Osteocyte (in vitro differentiated cells): ENCODE results near the gene LRP1B. TPM values are rescaled to one million over a fixed set of nuclear protein-coding genes. Genes with fewer than 3 reads are reported as not detected.
A peak's percentile ranks its signal among the peaks of the same experiment; 100 is the strongest.

Experiments
- DNase-seq: peaks from one replicate; pipeline ENCODE4 v3.0.0; 2021; ENCODE audit warnings: mixed read lengths; ENCODE audit not compliant: unreplicated experiment; ENCODE audit errors: extremely low spot score
- H3K27ac Mint-ChIP-seq: one replicate; pipeline ENCODE4 v1.8.0; 2021; ENCODE audit warnings: mild to moderate bottlenecking, mixed read lengths; ENCODE audit not compliant: unreplicated experiment
- H3K27me3 Mint-ChIP-seq: one replicate; pipeline ENCODE4 v1.8.0; 2021; ENCODE audit warnings: mixed read lengths; ENCODE audit not compliant: unreplicated experiment
- H3K36me3 Mint-ChIP-seq: one replicate; pipeline ENCODE4 v1.8.0; 2021; ENCODE audit warnings: mixed read lengths; ENCODE audit not compliant: unreplicated experiment
- H3K4me1 Mint-ChIP-seq: one replicate; pipeline ENCODE4 v1.8.0; 2021; ENCODE audit warnings: mixed read lengths; ENCODE audit not compliant: unreplicated experiment
- H3K4me3 Mint-ChIP-seq: one replicate; pipeline ENCODE4 v1.8.0; 2021; ENCODE audit warnings: mild to moderate bottlenecking, moderate library complexity, mixed read lengths; ENCODE audit not compliant: unreplicated experiment
- H3K9me3 Mint-ChIP-seq: one replicate; pipeline ENCODE4 v1.8.0; 2021; ENCODE audit warnings: mixed read lengths; ENCODE audit not compliant: unreplicated experiment
- CTCF ChIP-seq: fragments of 200-600 bp; sonication (generic); IDR thresholded peaks from 2 replicates; pipeline ENCODE4 v1.5.0; 2021; ENCODE audit warnings: antibody characterized with exemption, mild to moderate bottlenecking, moderate library complexity
- total RNA-seq: library from RNA; stranded (reverse); gene quantifications from 2 replicates; pipeline ENCODE4 v1.2.1, GENCODE V29; 2021

Gene LRP1B
- total RNA-seq, 1 donor from 2014 or later, result 3.6 TPM

GRCh38 chr2:142134911-142135310 is 4.1 kb upstream of the LRP1B start:
- Mint-ChIP-seq H3K27me3 (no peaks in the 10 kb centered on the region), H3K36me3 (no peaks in the 10 kb centered on the region), H3K4me3 (no peak overlapping the region), H3K9me3 (no peaks in the 10 kb centered on the region), H3K27ac (no peak overlapping the region), H3K4me1 (peaks cover 21% of the 10 kb centered on the region)
- TF ChIP-seq CTCF, result no peak
- DNase-seq, result no peak

- peaks cover 2% of the 10 kb centered on the region for H3K36me3 Mint-ChIP-seq
- no peak for TF ChIP-seq CTCF
- peak; percentile 87 for DNase-seq
- peak overlapping the region; percentile 93 for H3K4me3 Mint-ChIP-seq
- peaks cover 23% of the 10 kb centered on the region for H3K4me1 Mint-ChIP-seq
- no peaks in the 10 kb centered on the region for H3K9me3 Mint-ChIP-seq
- H3K27me3 Mint-ChIP-seq, result peaks cover 11% of the 10 kb centered on the region
- H3K27ac Mint-ChIP-seq, result peak overlapping the region; percentile 93
Observed at GRCh38 chr2:142130111-142131009, 456 bp downstream of the LRP1B start.

GRCh38 chr2:142128105-142128504 is 2.7 kb downstream of the LRP1B start:
- Mint-ChIP-seq H3K9me3 (no peaks in the 10 kb centered on the region), H3K27me3 (peaks cover 11% of the 10 kb centered on the region), H3K27ac (no peak overlapping the region), H3K4me1 (peaks cover 23% of the 10 kb centered on the region), H3K4me3 (no peak overlapping the region), H3K36me3 (peaks cover 2% of the 10 kb centered on the region)
- TF ChIP-seq CTCF, result no peak
- DNase-seq, result no peak

GRCh38 chr2:142127248-142127647 is 3.6 kb downstream of the LRP1B start:
- Mint-ChIP-seq H3K4me3 (no peak overlapping the region), H3K27me3 (peaks cover 11% of the 10 kb centered on the region), H3K27ac (no peak overlapping the region), H3K9me3 (no peaks in the 10 kb centered on the region), H3K4me1 (peaks cover 23% of the 10 kb centered on the region), H3K36me3 (peaks cover 2% of the 10 kb centered on the region)
- no peak for DNase-seq
- no peak for TF ChIP-seq CTCF

GRCh38 chr2:142124706-142125105 is 6.1 kb downstream of the LRP1B start:
- H3K9me3 Mint-ChIP-seq, result no peaks in the 10 kb centered on the region
- no peak overlapping the region for H3K27ac Mint-ChIP-seq
- TF ChIP-seq CTCF, result no peak
- no peak overlapping the region for H3K4me3 Mint-ChIP-seq
- DNase-seq, result no peak
- peaks cover 11% of the 10 kb centered on the region for H3K27me3 Mint-ChIP-seq
- H3K4me1 Mint-ChIP-seq, result peaks cover 16% of the 10 kb centered on the region
- H3K36me3 Mint-ChIP-seq, result peaks cover 2% of the 10 kb centered on the region
